Uterus (tissue), 4 donors: Measurements from ENCODE around the gene IGF2BP1. TPM values are rescaled to one million over a fixed set of nuclear protein-coding genes. Genes with fewer than 3 reads are reported as not detected.
"Not testable (repeated sequence)": the region's sequence is repeated elsewhere in the genome, so short reads cannot be mapped to it uniquely, and the experiment has no call there.

ENCODE experiments used
- DNase-seq, 2 donors: peaks; one replicate each; pipeline ENCODE4 v3.0.0-alpha.2; 2019 to 2020
- H3K27ac ChIP-seq, 2 donors: fragments of 200-600 bp; sonication (generic); 1 replicate in 1 of 2; 2 replicates in 1 of 2; pipeline ENCODE4 v1.5.1; 2016 to 2018
- H3K27me3 ChIP-seq, 2 donors: fragments of 200-600 bp; sonication (generic); one replicate each; pipeline ENCODE4 v1.5.1; 2018 to 2019; ENCODE audit warnings: control low read depth in 1 of 2
- H3K36me3 ChIP-seq, 2 donors: fragments of 200-600 bp; sonication (generic); one replicate each; pipeline ENCODE4 v1.5.1; 2019; ENCODE audit warnings: control low read depth in 1 of 2
- H3K4me1 ChIP-seq, 2 donors: fragments of 200-600 bp; sonication (generic); one replicate each; pipeline ENCODE4 v1.5.1; 2018 to 2019; ENCODE audit warnings: control low read depth in 1 of 2
- H3K4me3 ChIP-seq, 2 donors: fragments of 200-600 bp; sonication (generic); 1 replicate in 1 of 2; 2 replicates in 1 of 2; pipeline ENCODE4 v1.5.1; 2018 to 2019; ENCODE audit warnings: mild to moderate bottlenecking in 1 of 2
- H3K9me3 ChIP-seq, 2 donors: fragments of 200-600 bp; sonication (generic); one replicate each; pipeline ENCODE4 v1.5.1; 2019; ENCODE audit warnings: control low read depth in 1 of 2
- CTCF ChIP-seq, 4 experiments: fragments of 200-600 bp in 2 of 4; fragments of 450-650 bp in 2 of 4; sonication (generic) in 2 of 4; IDR thresholded peaks; one replicate each; pipeline ENCODE4 v1.5.1; 2016 to 2019; ENCODE audit warnings: antibody characterized with exemption in 4 of 4, mild to moderate bottlenecking in 2 of 4, moderate library complexity in 1 of 4
- POLR2A ChIP-seq, 2 donors: fragments of 450-650 bp; IDR thresholded peaks; one replicate each; pipeline ENCODE4 v1.6.1; 2016; ENCODE audit warnings: antibody characterized with exemption in 2 of 2, mild to moderate bottlenecking in 1 of 2, moderate library complexity in 1 of 2
- intact Hi-C: fragments of 100-400 bp; cut with DNase I; formaldehyde crosslinking; loops from one replicate; pipeline ENCODE4 v1.15.1; 2023; ENCODE audit warnings: low total_unique reads
- total RNA-seq, 4 donors: library from RNA; depleted of rRNA in 3 of 4; stranded (reverse); fragments of >200 nt in 3 of 4; gene quantifications; one replicate each; pipeline versions ENCODE4 v1.1.0 to v1.2.4, GENCODE V29; 2014 to 2023
- donor health status: DM: yes; HTN: yes; CAD: no.

The IGF2BP1 gene
- total RNA-seq, 4 donors from 2014 or later = under 0.01 to 1.8 TPM; not detected in 2

DNA sequence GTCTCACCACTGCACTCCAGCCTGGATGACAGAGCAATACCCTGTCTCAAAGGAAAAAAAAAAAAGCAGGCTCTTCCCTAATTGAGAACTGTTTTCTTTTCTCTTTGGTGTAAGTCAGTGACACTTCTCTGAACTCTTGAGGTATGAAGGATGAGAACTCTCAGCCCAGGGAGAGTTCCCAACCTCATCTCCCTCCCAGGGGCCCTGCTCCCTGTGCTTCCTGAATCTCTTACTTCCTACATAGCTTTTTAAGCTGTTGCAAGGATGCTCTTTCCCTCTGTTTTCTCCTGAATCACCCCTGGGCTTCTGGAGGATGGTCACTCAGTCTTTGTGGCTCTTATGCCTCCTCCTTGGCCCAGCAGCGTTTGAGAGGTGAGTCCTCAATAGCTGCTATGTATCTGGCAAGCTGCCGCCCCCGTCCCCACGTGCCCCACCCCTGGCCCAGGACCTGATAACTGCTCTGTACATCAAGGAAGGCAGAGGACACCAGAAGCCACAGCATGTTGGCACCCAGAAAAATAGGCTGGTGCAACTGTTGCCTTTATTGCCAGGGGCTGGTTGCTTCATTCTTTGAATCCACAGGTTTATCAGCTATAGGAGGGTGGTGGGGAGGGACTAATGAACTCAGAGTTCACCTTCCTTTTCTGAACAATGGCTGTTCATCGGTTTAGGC is 24.0 kb downstream of the IGF2BP1 start:
- Histone ChIP-seq H3K27ac (no peak overlapping the region), H3K4me1 (no peaks in the 10 kb centered on the region), H3K4me3 (no peak overlapping the region), H3K27me3 (no peaks in the 10 kb centered on the region), H3K9me3 (no peaks in the 10 kb centered on the region), H3K36me3 (no peaks in the 10 kb centered on the region)
- no peak for TF ChIP-seq POLR2A (IDR thresholded peaks at IDR 0.05)
- no peak for DNase-seq
- intact Hi-C loops = no loop called here

DNA sequence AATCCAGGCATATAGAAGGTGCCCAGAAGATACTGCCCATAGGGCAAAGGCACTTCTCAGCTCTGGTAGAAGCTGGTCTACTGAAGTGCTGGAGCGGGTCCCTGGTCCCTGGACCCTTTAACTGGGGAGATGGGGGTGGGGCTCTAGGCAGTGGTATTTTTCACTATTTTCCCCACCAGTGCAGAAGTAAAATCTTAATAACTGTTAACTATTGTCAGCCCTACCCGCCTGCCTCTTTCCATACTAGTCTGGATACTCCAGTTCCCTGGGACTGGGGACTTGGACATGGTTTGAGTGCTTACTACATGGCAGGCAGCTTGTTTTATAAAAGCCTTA is 24.6 kb downstream of the IGF2BP1 start:
- intact Hi-C loops = no loop called here
- no peaks in the 10 kb centered on the region for H3K27me3 ChIP-seq

GRCh38 chr17:49022391-49022941 is 25.3 kb downstream of the IGF2BP1 start:
- no peaks in the 10 kb centered on the region for H3K27me3 ChIP-seq
- intact Hi-C loops = no loop called here
- no peaks in the 10 kb centered on the region for H3K9me3 ChIP-seq
- no peaks in the 10 kb centered on the region for H3K4me1 ChIP-seq
- H3K4me3 ChIP-seq = no peak overlapping the region
- H3K36me3 ChIP-seq = no peaks in the 10 kb centered on the region
- no peak overlapping the region for H3K27ac ChIP-seq
- DNase-seq = no peak
- TF ChIP-seq CTCF (IDR thresholded peaks at IDR 0.05) = no peak
- TF ChIP-seq POLR2A (IDR thresholded peaks at IDR 0.05) = no peak

More for the DNA sequence above, 24.6 kb downstream of the IGF2BP1 start:
- Histone ChIP-seq H3K4me3 (no peak overlapping the region), H3K9me3 (no peaks in the 10 kb centered on the region), H3K27ac (no peak overlapping the region), H3K36me3 (no peaks in the 10 kb centered on the region), H3K4me1 (no peaks in the 10 kb centered on the region)
- no peak for TF ChIP-seq CTCF (IDR thresholded peaks at IDR 0.05)
- TF ChIP-seq POLR2A (IDR thresholded peaks at IDR 0.05) = no peak
- DNase-seq = no peak

DNA sequence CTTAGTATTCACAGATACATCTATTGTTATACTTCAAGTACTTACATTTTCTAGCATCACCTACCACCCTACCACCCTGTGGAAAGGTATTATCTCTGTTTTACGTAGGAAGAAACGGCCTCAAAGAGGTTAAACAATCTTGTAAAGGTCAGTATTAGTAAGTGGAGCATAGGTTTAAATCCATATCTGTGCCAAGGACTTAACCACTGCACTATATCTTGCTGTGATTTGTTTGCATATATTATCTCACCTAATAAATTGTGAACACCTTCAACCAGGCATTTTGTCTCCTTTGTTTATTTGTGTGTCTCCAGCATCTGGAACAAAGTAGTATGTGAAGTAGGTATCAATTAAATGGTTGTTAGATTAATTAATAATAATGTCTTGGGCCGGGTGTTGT is 27.3 kb downstream of the IGF2BP1 start:
- intact Hi-C loops = loop anchor here (2.0 kb wide), 1 partner anchor 20 kb away; no protein-coding TSS in a partner anchor
- Histone ChIP-seq H3K9me3 (no peaks in the 10 kb centered on the region), H3K27me3 (no peaks in the 10 kb centered on the region), H3K27ac (no peak overlapping the region), H3K4me1 (no peaks in the 10 kb centered on the region), H3K36me3 (no peaks in the 10 kb centered on the region), H3K4me3 (no peak overlapping the region)
- no peak for TF ChIP-seq CTCF (IDR thresholded peaks at IDR 0.05)
- TF ChIP-seq POLR2A (IDR thresholded peaks at IDR 0.05) = no peak
- DNase-seq = no peak

DNA sequence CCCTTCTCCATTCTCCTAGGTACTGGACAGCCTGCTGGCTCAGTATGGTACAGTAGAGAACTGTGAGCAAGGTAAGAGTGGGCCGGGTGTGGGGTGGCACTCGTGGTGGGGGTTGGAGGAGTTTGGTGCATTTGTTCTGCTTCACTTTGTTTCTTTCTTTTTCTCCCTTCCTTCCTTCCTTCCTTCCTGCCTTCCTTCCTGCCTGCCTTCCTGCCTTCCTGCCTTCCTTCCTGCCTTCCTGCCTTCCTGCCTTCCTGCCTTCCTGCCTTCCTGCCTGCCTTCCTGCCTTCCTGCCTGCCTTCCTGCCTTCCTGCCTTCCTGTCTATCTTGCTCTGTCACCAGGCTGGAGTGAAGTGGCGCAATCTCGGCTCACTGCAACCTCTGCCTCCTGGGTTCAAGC is 29.3 kb downstream of the IGF2BP1 start:
- not testable (repeated sequence) for DNase-seq

GRCh38 chr17:49028271-49028670 is 31.1 kb downstream of the IGF2BP1 start:
- H3K4me1 ChIP-seq = no peaks in the 10 kb centered on the region
- H3K4me3 ChIP-seq = no peak overlapping the region
- no peaks in the 10 kb centered on the region for H3K36me3 ChIP-seq
- DNase-seq = no peak
- no peak overlapping the region for H3K27ac ChIP-seq
- TF ChIP-seq CTCF (IDR thresholded peaks at IDR 0.05) = no peak
- TF ChIP-seq POLR2A (IDR thresholded peaks at IDR 0.05) = no peak
- intact Hi-C loops = no loop called here
- no peaks in the 10 kb centered on the region for H3K27me3 ChIP-seq
- no peaks in the 10 kb centered on the region for H3K9me3 ChIP-seq

More for the DNA sequence above, 29.3 kb downstream of the IGF2BP1 start:
- intact Hi-C loops, H3K36me3 ChIP-seq, H3K27ac ChIP-seq, H3K9me3 ChIP-seq, H3K4me1 ChIP-seq, H3K4me3 ChIP-seq, H3K27me3 ChIP-seq: not testable (repeated sequence)
